Ishikawa (cell line): ENCODE results near the gene AP1B1.

ENCODE experiments used
- CEBPB ChIP-seq: IDR thresholded peaks from 2 replicates; pipeline ENCODE4 v1.6.1; 2012
- CREB1 ChIP-seq: IDR thresholded peaks from 2 replicates; pipeline ENCODE4 v1.6.1; 2012; ENCODE audit warnings: low read depth
- EGR1 ChIP-seq: IDR thresholded peaks from 2 replicates; pipeline ENCODE4 v1.6.1; 2012
- EP300 ChIP-seq: IDR thresholded peaks from 2 replicates; pipeline ENCODE4 v1.6.1; 2012; ENCODE audit warnings: borderline replicate concordance
- FOXM1 ChIP-seq: IDR thresholded peaks from 2 replicates; pipeline ENCODE4 v1.6.1; 2012; ENCODE audit warnings: low read depth, borderline replicate concordance
- NFIC ChIP-seq: IDR thresholded peaks from 2 replicates; pipeline ENCODE4 v1.6.1; 2012
- RAD21 ChIP-seq: IDR thresholded peaks from 2 replicates; pipeline ENCODE4 v1.6.1; 2012; ENCODE audit warnings: low read depth
- TAF1 ChIP-seq: IDR thresholded peaks from 2 replicates; pipeline ENCODE4 v1.6.1; 2012; ENCODE audit warnings: low read depth, mild to moderate bottlenecking
- TCF12 ChIP-seq: IDR thresholded peaks from 2 replicates; pipeline ENCODE4 v1.6.1; 2012; ENCODE audit warnings: low read depth
- TEAD4 ChIP-seq: IDR thresholded peaks from 2 replicates; pipeline ENCODE4 v1.6.1; 2012
- YY1 ChIP-seq: IDR thresholded peaks from 2 replicates; pipeline ENCODE4 v1.6.1; 2012; ENCODE audit warnings: low read depth
- ZBTB7A ChIP-seq: IDR thresholded peaks from 2 replicates; pipeline ENCODE4 v1.6.1; 2012; ENCODE audit warnings: low read depth
- TF ChIP-seq, protein P1 (sequence below): IDR thresholded peaks from 2 replicates; pipeline ENCODE4 v1.6.1; 2012
- TF ChIP-seq, protein P2 (sequence below): IDR thresholded peaks from 2 replicates; pipeline ENCODE4 v1.6.1; 2012
- TF ChIP-seq, protein P3 (sequence below): IDR thresholded peaks from 2 replicates; pipeline ENCODE4 v1.6.1; 2012; ENCODE audit warnings: low read depth, mild to moderate bottlenecking

AP1B1 gene

DNA sequence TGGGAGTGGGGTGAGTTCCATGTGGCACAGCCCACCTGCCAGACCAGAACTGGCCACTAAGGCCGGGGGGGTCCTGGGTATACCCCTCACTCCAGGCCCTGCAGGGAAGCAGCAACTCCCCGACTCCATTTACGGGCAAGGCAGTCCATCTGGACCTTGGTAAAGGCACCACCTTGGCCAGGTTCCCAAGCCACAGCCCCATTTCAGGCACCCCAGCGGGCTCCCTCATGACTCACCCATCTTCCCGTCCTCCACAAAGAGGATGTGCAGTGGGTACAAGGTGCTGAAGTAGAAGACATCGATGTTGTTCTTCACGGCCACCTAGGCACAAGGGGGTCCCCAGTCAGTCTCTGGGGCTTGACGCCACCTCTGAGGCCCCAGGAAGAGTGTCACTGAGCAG is 57.2 kb downstream of the AP1B1 start:
- no peak for TF ChIP-seq TCF12
- TF ChIP-seq, protein P1, sequence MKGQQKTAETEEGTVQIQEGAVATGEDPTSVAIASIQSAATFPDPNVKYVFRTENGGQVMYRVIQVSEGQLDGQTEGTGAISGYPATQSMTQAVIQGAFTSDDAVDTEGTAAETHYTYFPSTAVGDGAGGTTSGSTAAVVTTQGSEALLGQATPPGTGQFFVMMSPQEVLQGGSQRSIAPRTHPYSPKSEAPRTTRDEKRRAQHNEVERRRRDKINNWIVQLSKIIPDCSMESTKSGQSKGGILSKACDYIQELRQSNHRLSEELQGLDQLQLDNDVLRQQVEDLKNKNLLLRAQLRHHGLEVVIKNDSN, result no peak
- TF ChIP-seq CREB1, result no peak
- no peak for TF ChIP-seq EGR1
- TF ChIP-seq, protein P2, sequence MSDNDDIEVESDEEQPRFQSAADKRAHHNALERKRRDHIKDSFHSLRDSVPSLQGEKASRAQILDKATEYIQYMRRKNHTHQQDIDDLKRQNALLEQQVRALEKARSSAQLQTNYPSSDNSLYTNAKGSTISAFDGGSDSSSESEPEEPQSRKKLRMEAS, result no peak
- TF ChIP-seq TAF1, result no peak
- no peak for TF ChIP-seq EP300
- no peak for TF ChIP-seq NFIC
- TF ChIP-seq, protein P3, sequence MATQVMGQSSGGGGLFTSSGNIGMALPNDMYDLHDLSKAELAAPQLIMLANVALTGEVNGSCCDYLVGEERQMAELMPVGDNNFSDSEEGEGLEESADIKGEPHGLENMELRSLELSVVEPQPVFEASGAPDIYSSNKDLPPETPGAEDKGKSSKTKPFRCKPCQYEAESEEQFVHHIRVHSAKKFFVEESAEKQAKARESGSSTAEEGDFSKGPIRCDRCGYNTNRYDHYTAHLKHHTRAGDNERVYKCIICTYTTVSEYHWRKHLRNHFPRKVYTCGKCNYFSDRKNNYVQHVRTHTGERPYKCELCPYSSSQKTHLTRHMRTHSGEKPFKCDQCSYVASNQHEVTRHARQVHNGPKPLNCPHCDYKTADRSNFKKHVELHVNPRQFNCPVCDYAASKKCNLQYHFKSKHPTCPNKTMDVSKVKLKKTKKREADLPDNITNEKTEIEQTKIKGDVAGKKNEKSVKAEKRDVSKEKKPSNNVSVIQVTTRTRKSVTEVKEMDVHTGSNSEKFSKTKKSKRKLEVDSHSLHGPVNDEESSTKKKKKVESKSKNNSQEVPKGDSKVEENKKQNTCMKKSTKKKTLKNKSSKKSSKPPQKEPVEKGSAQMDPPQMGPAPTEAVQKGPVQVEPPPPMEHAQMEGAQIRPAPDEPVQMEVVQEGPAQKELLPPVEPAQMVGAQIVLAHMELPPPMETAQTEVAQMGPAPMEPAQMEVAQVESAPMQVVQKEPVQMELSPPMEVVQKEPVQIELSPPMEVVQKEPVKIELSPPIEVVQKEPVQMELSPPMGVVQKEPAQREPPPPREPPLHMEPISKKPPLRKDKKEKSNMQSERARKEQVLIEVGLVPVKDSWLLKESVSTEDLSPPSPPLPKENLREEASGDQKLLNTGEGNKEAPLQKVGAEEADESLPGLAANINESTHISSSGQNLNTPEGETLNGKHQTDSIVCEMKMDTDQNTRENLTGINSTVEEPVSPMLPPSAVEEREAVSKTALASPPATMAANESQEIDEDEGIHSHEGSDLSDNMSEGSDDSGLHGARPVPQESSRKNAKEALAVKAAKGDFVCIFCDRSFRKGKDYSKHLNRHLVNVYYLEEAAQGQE, result no peak
- TF ChIP-seq FOXM1, result no peak
- TF ChIP-seq RAD21, result no peak
- TF ChIP-seq CEBPB, result no peak
- TF ChIP-seq TEAD4, result no peak
- TF ChIP-seq ZBTB7A, result no peak
- no peak for TF ChIP-seq YY1

DNA sequence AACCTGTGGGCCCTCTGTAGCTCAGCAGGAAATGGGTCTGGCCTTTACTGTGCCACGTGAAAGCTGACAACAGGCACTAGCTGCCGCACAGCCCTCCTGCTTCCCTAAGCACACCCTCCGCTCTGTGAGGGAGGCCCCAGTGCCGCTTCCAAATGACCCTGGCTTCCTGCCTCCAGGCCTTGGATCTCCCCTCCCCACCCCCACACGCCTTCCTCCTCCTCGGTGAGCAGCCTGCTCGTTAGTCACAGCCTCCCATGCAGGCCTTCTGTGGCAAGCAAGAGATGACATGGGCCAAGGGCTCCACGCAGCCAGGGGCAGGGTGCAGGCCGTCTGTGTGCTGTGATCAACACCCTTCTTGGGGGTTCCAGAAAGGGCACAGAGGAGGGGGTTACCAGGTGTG is 57.6 kb downstream of the AP1B1 start:
- no peak for TF ChIP-seq EP300
- TF ChIP-seq, protein P2, result no peak

DNA sequence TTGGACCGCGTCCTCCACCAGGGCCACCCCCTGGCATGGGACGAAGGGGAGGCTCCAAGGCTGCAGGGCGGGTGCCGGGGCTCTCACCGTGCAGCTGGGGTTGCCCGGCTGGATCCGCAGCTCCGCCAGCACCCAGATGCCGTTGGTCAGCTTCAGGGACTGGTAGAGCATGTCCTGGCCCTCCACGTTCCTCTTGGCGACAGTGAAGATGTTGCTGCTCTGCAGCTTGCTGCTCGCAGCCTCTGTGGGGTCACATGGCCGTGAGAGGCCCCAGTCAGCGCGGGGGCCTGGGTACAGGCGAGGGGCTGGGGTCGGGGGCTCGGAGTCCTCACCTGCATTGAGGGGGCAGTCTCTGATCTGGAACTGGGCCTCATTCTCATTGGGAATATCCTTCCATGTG is 58.1 kb downstream of the AP1B1 start:
- TF ChIP-seq FOXM1, result no peak
- TF ChIP-seq, protein P1, result no peak
- TF ChIP-seq YY1, result no peak
- no peak for TF ChIP-seq CREB1
- TF ChIP-seq NFIC, result no peak
- TF ChIP-seq TCF12, result no peak
- TF ChIP-seq RAD21, result no peak
- TF ChIP-seq, protein P2, result no peak
- TF ChIP-seq TAF1, result no peak
- no peak for TF ChIP-seq ZBTB7A
- TF ChIP-seq CEBPB, result no peak
- no peak for TF ChIP-seq TEAD4
- TF ChIP-seq EP300, result no peak
- TF ChIP-seq EGR1, result no peak
- TF ChIP-seq, protein P3, result no peak

DNA sequence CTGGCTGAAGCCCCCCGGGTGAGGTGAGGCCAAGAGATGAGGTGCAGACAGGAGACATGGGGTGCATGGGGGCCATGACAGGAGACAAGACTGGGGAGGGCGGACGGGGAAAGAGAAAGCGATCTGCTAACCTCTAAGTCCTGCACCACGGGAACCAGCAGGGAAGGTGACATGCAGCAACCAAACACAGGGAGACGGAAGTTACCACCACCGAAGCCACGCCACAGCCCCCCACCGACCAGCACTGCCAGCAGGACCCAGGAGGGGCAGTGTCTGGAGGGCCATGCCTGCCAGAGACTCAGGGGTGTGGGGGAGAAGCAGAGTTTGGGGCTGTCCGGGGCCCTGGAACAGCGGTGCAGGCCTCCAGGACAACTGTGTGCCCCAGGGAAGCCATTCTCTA is 58.8 kb downstream of the AP1B1 start:
- TF ChIP-seq NFIC, result no peak
- TF ChIP-seq EGR1, result no peak
- no peak for TF ChIP-seq TCF12
- no peak for TF ChIP-seq CREB1

DNA sequence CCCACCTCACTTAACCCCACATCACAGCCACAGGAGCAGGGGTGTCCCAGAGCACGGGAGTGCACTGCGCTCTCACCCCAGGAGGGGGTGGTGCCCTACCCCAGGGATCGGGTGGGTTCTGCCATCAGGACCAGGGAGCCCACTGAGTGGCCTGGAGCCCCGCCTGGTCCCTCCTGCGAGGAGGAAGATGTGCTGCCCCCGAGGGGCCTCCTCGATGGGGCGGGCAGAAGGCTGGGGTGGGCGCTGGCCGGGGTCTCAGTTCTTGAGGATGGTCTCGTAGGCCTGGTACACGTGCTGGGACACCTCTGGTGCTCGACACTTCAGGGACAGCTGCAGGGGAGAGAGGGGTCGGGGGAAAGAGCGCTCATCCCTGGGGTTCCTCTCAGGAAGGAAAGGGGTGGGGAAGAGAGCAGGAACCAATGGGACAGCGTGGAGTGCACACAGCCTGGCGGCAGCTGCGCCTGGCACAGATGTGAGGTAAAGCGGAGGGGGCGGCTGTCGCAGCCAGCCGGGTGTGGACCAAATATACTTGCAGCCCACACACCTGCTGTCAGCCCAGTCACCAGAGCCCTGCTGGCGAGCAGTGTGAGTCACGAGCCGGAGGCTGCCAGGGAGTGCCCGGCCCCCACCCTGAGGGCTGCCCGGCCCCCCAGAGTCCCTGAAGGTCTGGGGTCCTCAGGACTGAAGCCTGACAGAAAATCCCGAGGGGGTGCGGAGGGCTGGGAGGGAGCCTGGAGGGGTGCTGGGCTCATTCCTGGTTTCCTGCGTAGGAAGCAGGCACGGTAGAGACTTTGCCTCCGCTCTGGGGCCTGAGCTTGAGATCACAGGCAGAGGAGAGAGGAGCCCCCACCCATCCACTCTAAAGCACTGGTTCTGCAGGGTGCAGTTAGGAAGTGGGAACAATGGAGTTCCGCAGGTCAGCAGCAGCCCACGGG is 59.5 kb downstream of the AP1B1 start:
- TF ChIP-seq CEBPB (no peak), RAD21 (no peak), EP300 (no peak), TAF1 (no peak), CREB1 (no peak), NFIC (no peak), TCF12 (no peak), EGR1 (no peak), TEAD4 (no peak), FOXM1 (no peak), YY1 (no peak), ZBTB7A (no peak)
- TF ChIP-seq, protein P2, result no peak
- TF ChIP-seq, protein P1, result no peak
- TF ChIP-seq, protein P3, result no peak
